ENCODE results near the gene TYSND1. TPM values are rescaled to one million over a fixed set of nuclear protein-coding genes. Genes with fewer than 3 reads are reported as not detected.

The TYSND1 gene
- total and polyA plus RNA-seq, 9 donors: 3.6 to 6.4 (median 4.7) TPM

- DNase-seq: no peak
- no peaks in the 10 kb centered on the region for H3K27me3 ChIP-seq (ENCODE audit: control insufficient read depth, insufficient read depth, low read length)
- H3K27ac ChIP-seq (ENCODE audit: low read length): no peak overlapping the region
- H3K4me1 ChIP-seq (ENCODE audit: control insufficient read depth, insufficient read depth, low read length): peaks cover 8% of the 10 kb centered on the region
- H3K9me3 ChIP-seq (replicated peaks; ENCODE audit: control insufficient read depth, low read depth, low read length): no peaks in the 10 kb centered on the region
- no peak overlapping the region for H3K4me3 ChIP-seq (ENCODE audit: low read length)
- WGBS (ENCODE audit: insufficient coverage): 94% methylated on average over 11 of the region's 14 CpGs
- peaks cover 10% of the 10 kb centered on the region for H3K36me3 ChIP-seq (ENCODE audit: control insufficient read depth, insufficient read depth, low read length)
Observed at GRCh38 chr10:70137927-70138883, 8.3 kb downstream of the TYSND1 start.

GRCh38 chr10:70137135-70137534 lies 9.4 kb downstream of the TYSND1 start:
- no peak overlapping the region for H3K4me3 ChIP-seq (ENCODE audit: low read length)
- 82% methylated on average over 5 of the region's 9 CpGs for WGBS (ENCODE audit: insufficient coverage)
- H3K9me3 ChIP-seq (replicated peaks; ENCODE audit: control insufficient read depth, low read depth, low read length): no peaks in the 10 kb centered on the region

GRCh38 chr10:70135684-70136083 lies 10.8 kb downstream of the TYSND1 start:
- WGBS (ENCODE audit: insufficient coverage): 78% methylated on average over 4 of the region's 7 CpGs
- H3K27me3 ChIP-seq (ENCODE audit: control insufficient read depth, insufficient read depth, low read length): peaks cover 7% of the 10 kb centered on the region
- DNase-seq: peak; percentile 30
- no peak overlapping the region for H3K4me3 ChIP-seq (ENCODE audit: low read length)
- H3K9me3 ChIP-seq (replicated peaks; ENCODE audit: control insufficient read depth, low read depth, low read length): no peaks in the 10 kb centered on the region
- H3K4me1 ChIP-seq (ENCODE audit: control insufficient read depth, insufficient read depth, low read length): peaks cover 21% of the 10 kb centered on the region
- no peak overlapping the region for H3K27ac ChIP-seq (ENCODE audit: low read length)
- peaks cover 10% of the 10 kb centered on the region for H3K36me3 ChIP-seq (ENCODE audit: control insufficient read depth, insufficient read depth, low read length)

More at GRCh38 chr10:70137135-70137534, 9.4 kb downstream of the TYSND1 start:
- peaks cover 16% of the 10 kb centered on the region for H3K4me1 ChIP-seq (ENCODE audit: control insufficient read depth, insufficient read depth, low read length)
- no peak overlapping the region for H3K27ac ChIP-seq (ENCODE audit: low read length)
- H3K27me3 ChIP-seq (ENCODE audit: control insufficient read depth, insufficient read depth, low read length): peaks cover 3% of the 10 kb centered on the region
- peaks cover 10% of the 10 kb centered on the region for H3K36me3 ChIP-seq (ENCODE audit: control insufficient read depth, insufficient read depth, low read length)
- DNase-seq: no peak

- H3K4me3 ChIP-seq (ENCODE audit: low read length): no peak overlapping the region
- no peaks in the 10 kb centered on the region for H3K9me3 ChIP-seq (replicated peaks; ENCODE audit: control insufficient read depth, low read depth, low read length)
- H3K4me1 ChIP-seq (ENCODE audit: control insufficient read depth, insufficient read depth, low read length): peaks cover 21% of the 10 kb centered on the region
- 95% methylated on average over 2 of the region's 3 CpGs for WGBS (ENCODE audit: insufficient coverage)
- peaks cover 10% of the 10 kb centered on the region for H3K36me3 ChIP-seq (ENCODE audit: control insufficient read depth, insufficient read depth, low read length)
- DNase-seq: no peak
- peaks cover 7% of the 10 kb centered on the region for H3K27me3 ChIP-seq (ENCODE audit: control insufficient read depth, insufficient read depth, low read length)
- H3K27ac ChIP-seq (ENCODE audit: low read length): no peak overlapping the region
Observed at GRCh38 chr10:70135046-70135445, 11.5 kb downstream of the TYSND1 start.

GRCh38 chr10:70132098-70133029 lies 14.1 kb downstream of the TYSND1 start, which contains the start of gene AIFM2:
Gene AIFM2 (minus strand): TSS chr10:70132825. CDS start chr10:70124084, 8,741 bp downstream.
- no peaks in the 10 kb centered on the region for H3K36me3 ChIP-seq (ENCODE audit: control insufficient read depth, insufficient read depth, low read length)
- H3K9me3 ChIP-seq (replicated peaks; ENCODE audit: control insufficient read depth, low read depth, low read length): no peaks in the 10 kb centered on the region
- no peak within 1 kb of the TSS for H3K27ac ChIP-seq (ENCODE audit: low read length)
- H3K4me3 ChIP-seq (ENCODE audit: low read length): peak within 1 kb of the TSS; percentile 55
- 2% methylated on average over 62 of the region's 80 CpGs for WGBS (ENCODE audit: insufficient coverage)
- peaks cover 7% of the 10 kb centered on the region for H3K27me3 ChIP-seq (ENCODE audit: control insufficient read depth, insufficient read depth, low read length)
- peaks cover 21% of the 10 kb centered on the region for H3K4me1 ChIP-seq (ENCODE audit: control insufficient read depth, insufficient read depth, low read length)
- peak; percentile 77 for DNase-seq

- Histone ChIP-seq H3K27me3 (ENCODE audit: control insufficient read depth, insufficient read depth, low read length) (peaks cover 7% of the 10 kb centered on the region), H3K4me1 (ENCODE audit: control insufficient read depth, insufficient read depth, low read length) (peaks cover 21% of the 10 kb centered on the region), H3K9me3 (replicated peaks; ENCODE audit: control insufficient read depth, low read depth, low read length) (no peaks in the 10 kb centered on the region), H3K36me3 (ENCODE audit: control insufficient read depth, insufficient read depth, low read length) (no peaks in the 10 kb centered on the region), H3K27ac (ENCODE audit: low read length) (no peak overlapping the region), H3K4me3 (ENCODE audit: low read length) (no peak overlapping the region)
- 90% methylated on average over 4 of the region's 4 CpGs for WGBS (ENCODE audit: insufficient coverage)
- DNase-seq: no peak
Observed at GRCh38 chr10:70131560-70131937, 15.0 kb downstream of the TYSND1 start.

- DNase-seq: no peak
- Histone ChIP-seq H3K4me1 (ENCODE audit: control insufficient read depth, insufficient read depth, low read length) (peaks cover 21% of the 10 kb centered on the region), H3K9me3 (replicated peaks; ENCODE audit: control insufficient read depth, low read depth, low read length) (no peaks in the 10 kb centered on the region), H3K4me3 (ENCODE audit: low read length) (no peak overlapping the region), H3K36me3 (ENCODE audit: control insufficient read depth, insufficient read depth, low read length) (no peaks in the 10 kb centered on the region), H3K27me3 (ENCODE audit: control insufficient read depth, insufficient read depth, low read length) (peaks cover 7% of the 10 kb centered on the region), H3K27ac (ENCODE audit: low read length) (no peak overlapping the region)
- WGBS (ENCODE audit: insufficient coverage): 86% methylated on average over 9 of the region's 10 CpGs
Observed at GRCh38 chr10:70130878-70131559, 15.5 kb downstream of the TYSND1 start.

- Histone ChIP-seq H3K27ac (ENCODE audit: low read length) (no peak overlapping the region), H3K9me3 (replicated peaks; ENCODE audit: control insufficient read depth, low read depth, low read length) (no peaks in the 10 kb centered on the region), H3K36me3 (ENCODE audit: control insufficient read depth, insufficient read depth, low read length) (no peaks in the 10 kb centered on the region), H3K4me1 (ENCODE audit: control insufficient read depth, insufficient read depth, low read length) (peaks cover 2% of the 10 kb centered on the region), H3K27me3 (ENCODE audit: control insufficient read depth, insufficient read depth, low read length) (peaks cover 2% of the 10 kb centered on the region), H3K4me3 (ENCODE audit: low read length) (no peak overlapping the region)
- no peak for DNase-seq
- 86% methylated on average over 12 of the region's 15 CpGs for WGBS (ENCODE audit: insufficient coverage)
Observed at GRCh38 chr10:70126700-70127395, 19.7 kb downstream of the TYSND1 start.

GRCh38 chr10:70125918-70126552 lies 20.5 kb downstream of the TYSND1 start:
- Histone ChIP-seq H3K27ac (ENCODE audit: low read length) (no peak overlapping the region), H3K4me1 (ENCODE audit: control insufficient read depth, insufficient read depth, low read length) (no peaks in the 10 kb centered on the region), H3K4me3 (ENCODE audit: low read length) (no peak overlapping the region), H3K9me3 (replicated peaks; ENCODE audit: control insufficient read depth, low read depth, low read length) (no peaks in the 10 kb centered on the region), H3K36me3 (ENCODE audit: control insufficient read depth, insufficient read depth, low read length) (no peaks in the 10 kb centered on the region), H3K27me3 (ENCODE audit: control insufficient read depth, insufficient read depth, low read length) (no peaks in the 10 kb centered on the region)
- 69% methylated on average over 2 of the region's 5 CpGs for WGBS (ENCODE audit: insufficient coverage)
- no peak for DNase-seq

Measured in muscle of leg (tissue), 11 donors.